H1 (cell line): ENCODE data around the gene TEKT1. TPM values are rescaled to one million over a fixed set of nuclear protein-coding genes. Genes with fewer than 3 reads are reported as not detected.

Experiments
- CBX8 ChIP-seq: fragments of 300-800, 300-1000 bp; sonication (generic); IDR thresholded peaks from 2 replicates; pipeline ENCODE4 v1.7.1; 2016; ENCODE audit warnings: low read depth, low read length, borderline replicate concordance
- MAX ChIP-seq: IDR thresholded peaks from 2 replicates; pipeline ENCODE4 v1.6.1; 2012; ENCODE audit warnings: inconsistent platforms
- RFX5 ChIP-seq: IDR thresholded peaks from 2 replicates; pipeline ENCODE4 v1.6.1; 2011; ENCODE audit warnings: low read depth, low read length, improper control_type of control experiment, borderline replicate concordance
- USF2 ChIP-seq: IDR thresholded peaks from 2 replicates; pipeline ENCODE4 v1.6.1; 2011; ENCODE audit warnings: low read length, improper control_type of control experiment
- polyA plus RNA-seq, 7 experiments: library from polyadenylated mRNA; depleted of rRNA in 3 of 7; stranded (reverse) in 5 of 7; unstranded in 2 of 7; fragments of >200 nt in 5 of 7; fragments of 200-250 nt in 2 of 7; gene quantifications; 1 replicate in 5 of 7; 2 replicates in 1 of 7; 4 replicates in 1 of 7; pipeline versions ENCODE4 v1.2.1 to v1.2.3, GENCODE V29; 2011 to 2013; ENCODE audit warnings: missing spikeins in 2 of 7, mixed read lengths in 2 of 7
- total RNA-seq: library from RNA; stranded (reverse); fragmentation: NEBNext Ultra II Directional; extraction: Animal tissue kit (Norgen Biotek cat#: 25700); gene quantifications from 2 replicates; pipeline ENCODE4 v1.2.1, GENCODE V29; 2021
- TF ChIP-seq, protein P1 (sequence below): fragments of 300-600 bp; sonication (generic); IDR thresholded peaks from 2 replicates; pipeline ENCODE4 v1.7.1; 2012; ENCODE audit warnings: low read length, moderate library complexity, mild to moderate bottlenecking, inconsistent platforms; ENCODE audit not compliant: insufficient replicate concordance

TEKT1 gene
- total and polyA plus RNA-seq, 2 of the 8 experiments (the other 6 are each of a cell fraction or from before 2014, with no cell fraction given), result not detected

GRCh38 chr17:6862122-6862521 is 30.6 kb upstream of the TEKT1 start (continued):
- TF ChIP-seq USF2 (no peak), CBX8 (no peak), MAX (no peak), RFX5 (no peak)
- TF ChIP-seq, protein P1, sequence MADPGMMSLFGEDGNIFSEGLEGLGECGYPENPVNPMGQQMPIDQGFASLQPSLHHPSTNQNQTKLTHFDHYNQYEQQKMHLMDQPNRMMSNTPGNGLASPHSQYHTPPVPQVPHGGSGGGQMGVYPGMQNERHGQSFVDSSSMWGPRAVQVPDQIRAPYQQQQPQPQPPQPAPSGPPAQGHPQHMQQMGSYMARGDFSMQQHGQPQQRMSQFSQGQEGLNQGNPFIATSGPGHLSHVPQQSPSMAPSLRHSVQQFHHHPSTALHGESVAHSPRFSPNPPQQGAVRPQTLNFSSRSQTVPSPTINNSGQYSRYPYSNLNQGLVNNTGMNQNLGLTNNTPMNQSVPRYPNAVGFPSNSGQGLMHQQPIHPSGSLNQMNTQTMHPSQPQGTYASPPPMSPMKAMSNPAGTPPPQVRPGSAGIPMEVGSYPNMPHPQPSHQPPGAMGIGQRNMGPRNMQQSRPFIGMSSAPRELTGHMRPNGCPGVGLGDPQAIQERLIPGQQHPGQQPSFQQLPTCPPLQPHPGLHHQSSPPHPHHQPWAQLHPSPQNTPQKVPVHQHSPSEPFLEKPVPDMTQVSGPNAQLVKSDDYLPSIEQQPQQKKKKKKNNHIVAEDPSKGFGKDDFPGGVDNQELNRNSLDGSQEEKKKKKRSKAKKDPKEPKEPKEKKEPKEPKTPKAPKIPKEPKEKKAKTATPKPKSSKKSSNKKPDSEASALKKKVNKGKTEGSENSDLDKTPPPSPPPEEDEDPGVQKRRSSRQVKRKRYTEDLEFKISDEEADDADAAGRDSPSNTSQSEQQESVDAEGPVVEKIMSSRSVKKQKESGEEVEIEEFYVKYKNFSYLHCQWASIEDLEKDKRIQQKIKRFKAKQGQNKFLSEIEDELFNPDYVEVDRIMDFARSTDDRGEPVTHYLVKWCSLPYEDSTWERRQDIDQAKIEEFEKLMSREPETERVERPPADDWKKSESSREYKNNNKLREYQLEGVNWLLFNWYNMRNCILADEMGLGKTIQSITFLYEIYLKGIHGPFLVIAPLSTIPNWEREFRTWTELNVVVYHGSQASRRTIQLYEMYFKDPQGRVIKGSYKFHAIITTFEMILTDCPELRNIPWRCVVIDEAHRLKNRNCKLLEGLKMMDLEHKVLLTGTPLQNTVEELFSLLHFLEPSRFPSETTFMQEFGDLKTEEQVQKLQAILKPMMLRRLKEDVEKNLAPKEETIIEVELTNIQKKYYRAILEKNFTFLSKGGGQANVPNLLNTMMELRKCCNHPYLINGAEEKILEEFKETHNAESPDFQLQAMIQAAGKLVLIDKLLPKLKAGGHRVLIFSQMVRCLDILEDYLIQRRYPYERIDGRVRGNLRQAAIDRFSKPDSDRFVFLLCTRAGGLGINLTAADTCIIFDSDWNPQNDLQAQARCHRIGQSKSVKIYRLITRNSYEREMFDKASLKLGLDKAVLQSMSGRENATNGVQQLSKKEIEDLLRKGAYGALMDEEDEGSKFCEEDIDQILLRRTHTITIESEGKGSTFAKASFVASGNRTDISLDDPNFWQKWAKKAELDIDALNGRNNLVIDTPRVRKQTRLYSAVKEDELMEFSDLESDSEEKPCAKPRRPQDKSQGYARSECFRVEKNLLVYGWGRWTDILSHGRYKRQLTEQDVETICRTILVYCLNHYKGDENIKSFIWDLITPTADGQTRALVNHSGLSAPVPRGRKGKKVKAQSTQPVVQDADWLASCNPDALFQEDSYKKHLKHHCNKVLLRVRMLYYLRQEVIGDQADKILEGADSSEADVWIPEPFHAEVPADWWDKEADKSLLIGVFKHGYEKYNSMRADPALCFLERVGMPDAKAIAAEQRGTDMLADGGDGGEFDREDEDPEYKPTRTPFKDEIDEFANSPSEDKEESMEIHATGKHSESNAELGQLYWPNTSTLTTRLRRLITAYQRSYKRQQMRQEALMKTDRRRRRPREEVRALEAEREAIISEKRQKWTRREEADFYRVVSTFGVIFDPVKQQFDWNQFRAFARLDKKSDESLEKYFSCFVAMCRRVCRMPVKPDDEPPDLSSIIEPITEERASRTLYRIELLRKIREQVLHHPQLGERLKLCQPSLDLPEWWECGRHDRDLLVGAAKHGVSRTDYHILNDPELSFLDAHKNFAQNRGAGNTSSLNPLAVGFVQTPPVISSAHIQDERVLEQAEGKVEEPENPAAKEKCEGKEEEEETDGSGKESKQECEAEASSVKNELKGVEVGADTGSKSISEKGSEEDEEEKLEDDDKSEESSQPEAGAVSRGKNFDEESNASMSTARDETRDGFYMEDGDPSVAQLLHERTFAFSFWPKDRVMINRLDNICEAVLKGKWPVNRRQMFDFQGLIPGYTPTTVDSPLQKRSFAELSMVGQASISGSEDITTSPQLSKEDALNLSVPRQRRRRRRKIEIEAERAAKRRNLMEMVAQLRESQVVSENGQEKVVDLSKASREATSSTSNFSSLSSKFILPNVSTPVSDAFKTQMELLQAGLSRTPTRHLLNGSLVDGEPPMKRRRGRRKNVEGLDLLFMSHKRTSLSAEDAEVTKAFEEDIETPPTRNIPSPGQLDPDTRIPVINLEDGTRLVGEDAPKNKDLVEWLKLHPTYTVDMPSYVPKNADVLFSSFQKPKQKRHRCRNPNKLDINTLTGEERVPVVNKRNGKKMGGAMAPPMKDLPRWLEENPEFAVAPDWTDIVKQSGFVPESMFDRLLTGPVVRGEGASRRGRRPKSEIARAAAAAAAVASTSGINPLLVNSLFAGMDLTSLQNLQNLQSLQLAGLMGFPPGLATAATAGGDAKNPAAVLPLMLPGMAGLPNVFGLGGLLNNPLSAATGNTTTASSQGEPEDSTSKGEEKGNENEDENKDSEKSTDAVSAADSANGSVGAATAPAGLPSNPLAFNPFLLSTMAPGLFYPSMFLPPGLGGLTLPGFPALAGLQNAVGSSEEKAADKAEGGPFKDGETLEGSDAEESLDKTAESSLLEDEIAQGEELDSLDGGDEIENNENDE, result no peak
- TF ChIP-seq, all 59 proteins: peak for 0
